ENCODE measurements around the gene CAPZA1.

The CAPZA1 gene

DNA sequence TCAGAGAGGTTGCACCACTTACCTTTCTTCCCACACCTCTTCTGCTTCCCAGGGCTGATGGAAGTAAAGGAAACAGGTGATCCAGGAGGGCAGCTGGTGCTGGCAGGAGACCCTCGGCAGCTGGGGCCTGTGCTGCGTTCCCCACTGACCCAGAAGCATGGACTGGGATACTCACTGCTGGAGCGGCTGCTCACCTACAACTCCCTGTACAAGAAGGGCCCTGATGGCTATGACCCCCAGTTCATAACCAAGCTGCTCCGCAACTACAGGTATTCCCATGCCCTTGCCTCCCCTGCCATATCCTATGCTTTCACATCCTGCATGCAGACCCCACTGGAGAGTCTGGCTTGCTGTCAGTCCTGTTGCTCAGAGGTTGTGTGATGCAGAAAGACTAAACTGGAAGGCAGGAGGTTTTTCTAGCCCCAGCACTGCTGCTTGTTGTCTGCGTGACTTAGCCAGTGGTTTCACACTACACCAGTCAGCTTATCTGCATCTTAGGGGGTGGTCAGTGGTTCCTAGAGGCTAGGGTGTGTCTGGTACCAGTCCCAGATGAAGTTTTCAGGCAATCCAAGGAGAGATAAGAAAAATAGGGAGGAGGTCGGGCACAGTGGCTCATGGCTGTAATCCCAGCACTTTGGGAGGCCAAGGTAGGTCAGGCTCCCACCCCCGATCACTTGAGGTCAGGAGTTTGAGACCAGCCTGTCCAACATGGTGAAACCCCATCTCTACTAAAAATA is 77.1 kb downstream of the CAPZA1 start:
- Histone ChIP-seq H3K4me1 (ENCODE audit: insufficient read depth, low read length) (peaks cover 36% of the 10 kb centered on the region), H3K9me3 (ENCODE audit: control insufficient read depth, insufficient read depth, low read length) (no peaks in the 10 kb centered on the region), H3K36me3 (ENCODE audit: insufficient read depth, low read length) (no peaks in the 10 kb centered on the region), H3K9ac (ENCODE audit: low read depth, low read length) (no peak overlapping the region)

DNA sequence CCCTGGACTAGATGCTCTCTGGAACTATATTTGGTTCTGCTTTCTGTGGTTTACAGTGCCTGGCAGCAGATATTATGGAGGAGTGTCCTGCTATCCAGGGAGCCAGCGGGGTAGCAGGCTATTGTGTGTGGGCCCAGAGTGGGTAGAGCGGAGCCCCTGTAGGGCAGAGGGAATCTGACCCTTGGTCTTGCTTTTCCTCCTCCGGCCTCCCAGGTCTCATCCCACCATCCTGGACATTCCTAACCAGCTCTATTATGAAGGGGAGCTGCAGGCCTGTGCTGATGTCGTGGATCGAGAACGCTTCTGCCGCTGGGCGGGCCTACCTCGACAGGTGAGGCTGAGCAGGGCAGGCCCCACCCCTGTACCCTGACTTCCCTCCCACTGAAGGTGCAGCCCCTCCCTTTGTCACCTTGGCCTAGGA is 78.2 kb downstream of the CAPZA1 start:
- peaks cover 37% of the 10 kb centered on the region for H3K4me1 ChIP-seq (ENCODE audit: insufficient read depth, low read length)
- H3K36me3 ChIP-seq (ENCODE audit: insufficient read depth, low read length): no peaks in the 10 kb centered on the region; the same call in 1 of the 2 replicates
- H3K9me3 ChIP-seq (ENCODE audit: control insufficient read depth, insufficient read depth, low read length): no peaks in the 10 kb centered on the region
- no peak overlapping the region for H3K9ac ChIP-seq (ENCODE audit: low read depth, low read length)

DNA sequence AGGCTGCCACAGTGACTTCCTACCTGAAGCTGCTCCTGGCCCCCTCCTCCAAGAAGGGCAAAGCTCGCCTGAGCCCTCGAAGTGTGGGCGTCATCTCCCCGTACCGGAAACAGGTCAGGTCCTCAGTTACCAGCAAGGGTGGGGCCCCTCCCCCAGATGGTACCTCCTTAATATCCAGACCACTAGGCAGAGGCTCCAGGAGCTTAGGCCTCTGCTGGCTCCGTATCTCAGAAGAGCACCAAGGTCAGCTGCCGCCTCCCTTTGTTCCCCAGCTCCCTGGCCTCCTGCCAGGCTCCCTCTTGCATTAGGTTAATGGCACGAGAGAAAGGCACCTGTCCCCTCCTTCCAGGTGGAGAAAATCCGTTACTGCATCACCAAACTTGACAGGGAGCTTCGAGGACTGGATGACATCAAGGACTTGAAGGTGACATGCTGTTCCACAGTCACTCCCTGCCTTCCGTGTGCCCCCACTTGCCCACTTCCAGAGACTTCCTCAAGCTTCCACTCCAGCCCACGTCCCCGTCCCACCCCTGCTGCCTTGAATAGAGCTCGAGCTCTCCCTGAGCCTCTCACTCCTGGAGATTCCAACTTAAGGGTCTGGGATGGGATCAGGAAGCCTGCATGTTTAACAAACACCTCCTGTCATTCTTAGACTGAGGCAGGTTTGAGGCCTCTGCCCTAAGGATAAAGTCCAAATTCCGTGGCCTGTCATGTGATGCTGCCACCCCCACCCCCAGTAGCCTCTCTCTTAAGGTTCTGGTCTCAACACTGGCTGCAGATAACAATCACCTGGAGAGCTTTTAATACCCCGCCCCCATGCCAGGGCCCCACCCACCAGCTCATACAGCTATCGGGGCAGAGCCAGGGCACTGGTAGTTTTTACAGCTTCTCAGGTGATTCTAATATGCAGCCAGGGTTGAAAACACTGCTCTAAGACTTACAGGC is 79.0 kb downstream of the CAPZA1 start:
- Histone ChIP-seq H3K36me3 (ENCODE audit: insufficient read depth, low read length) (no peaks in the 10 kb centered on the region; the same call in 1 of the 2 replicates), H3K4me1 (ENCODE audit: insufficient read depth, low read length) (peaks cover 38% of the 10 kb centered on the region), H3K9ac (ENCODE audit: low read depth, low read length) (no peak overlapping the region), H3K9me3 (ENCODE audit: control insufficient read depth, insufficient read depth, low read length) (no peaks in the 10 kb centered on the region)

DNA sequence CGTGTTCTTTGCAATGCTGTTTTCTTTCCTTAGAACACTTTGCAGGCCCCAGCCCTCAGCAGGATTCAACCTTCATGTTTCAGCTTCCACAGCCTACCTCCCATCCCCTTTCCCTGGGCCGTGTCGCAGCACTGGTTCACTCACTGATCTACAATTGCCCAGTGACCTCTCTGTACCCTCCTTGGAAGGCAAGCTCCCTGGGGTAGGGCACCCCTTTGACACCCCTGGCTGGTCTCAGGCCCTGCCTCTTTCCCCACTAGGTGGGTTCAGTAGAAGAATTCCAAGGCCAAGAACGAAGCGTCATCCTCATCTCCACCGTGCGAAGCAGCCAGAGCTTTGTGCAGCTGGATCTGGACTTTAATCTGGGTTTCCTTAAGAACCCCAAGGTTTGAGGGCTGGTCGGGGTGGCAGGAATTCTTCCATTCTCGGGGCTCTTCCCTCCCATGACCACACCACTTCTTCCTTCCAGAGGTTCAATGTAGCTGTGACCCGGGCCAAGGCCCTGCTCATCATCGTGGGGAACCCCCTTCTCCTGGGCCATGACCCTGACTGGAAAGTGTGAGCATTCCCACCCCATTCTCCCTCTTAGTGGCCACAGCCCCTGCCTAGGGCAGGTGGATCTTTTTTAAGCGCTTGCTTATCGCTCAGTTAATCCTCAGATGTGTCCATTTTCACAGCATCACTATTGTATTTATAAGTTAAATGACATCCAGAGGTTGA is 80.0 kb downstream of the CAPZA1 start:
- H3K36me3 ChIP-seq (ENCODE audit: insufficient read depth, low read length): no peaks in the 10 kb centered on the region; the same call in 1 of the 2 replicates

DNA sequence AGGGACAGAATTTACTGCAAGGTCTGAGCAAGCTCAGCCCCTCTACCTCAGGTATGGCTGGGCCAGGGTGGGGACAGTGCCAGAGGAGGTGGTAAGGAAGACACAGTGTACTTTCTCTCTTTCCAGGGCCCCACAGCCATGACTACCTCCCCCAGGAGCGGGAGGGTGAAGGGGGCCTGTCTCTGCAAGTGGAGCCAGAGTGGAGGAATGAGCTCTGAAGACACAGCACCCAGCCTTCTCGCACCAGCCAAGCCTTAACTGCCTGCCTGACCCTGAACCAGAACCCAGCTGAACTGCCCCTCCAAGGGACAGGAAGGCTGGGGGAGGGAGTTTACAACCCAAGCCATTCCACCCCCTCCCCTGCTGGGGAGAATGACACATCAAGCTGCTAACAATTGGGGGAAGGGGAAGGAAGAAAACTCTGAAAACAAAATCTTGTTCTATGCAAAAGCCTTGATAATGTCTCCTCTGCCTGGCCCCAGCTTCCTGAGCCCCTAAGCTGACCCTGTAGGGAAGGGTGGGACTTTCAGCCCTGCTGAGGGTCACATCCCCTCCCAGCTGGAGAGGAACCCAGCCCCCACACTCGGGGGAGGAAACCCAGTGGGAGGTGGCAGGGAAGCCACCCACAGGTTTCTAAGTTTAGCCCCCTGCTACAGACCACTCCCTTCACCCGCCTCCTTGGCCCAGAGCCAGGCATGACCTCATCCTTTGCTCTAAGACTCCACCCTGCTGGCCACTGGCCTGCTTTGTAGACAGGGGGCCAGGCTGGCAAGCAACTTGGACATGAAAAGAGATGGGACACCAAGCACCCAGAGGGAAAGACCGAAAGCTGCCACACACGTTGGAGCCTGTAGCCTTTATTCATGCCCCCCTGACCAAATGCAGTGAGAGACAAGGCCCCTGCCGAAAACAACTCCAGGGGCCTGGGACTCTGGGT is 80.9 kb downstream of the CAPZA1 start:
- no peaks in the 10 kb centered on the region; the same call in 1 of the 2 replicates for H3K36me3 ChIP-seq (ENCODE audit: insufficient read depth, low read length)
- H3K9ac ChIP-seq (ENCODE audit: low read depth, low read length): no peak overlapping the region
- peaks cover 52% of the 10 kb centered on the region for H3K4me1 ChIP-seq (ENCODE audit: insufficient read depth, low read length)
- no peaks in the 10 kb centered on the region for H3K9me3 ChIP-seq (ENCODE audit: control insufficient read depth, insufficient read depth, low read length)

More for the DNA sequence above, 80.0 kb downstream of the CAPZA1 start:
- no peak overlapping the region for H3K9ac ChIP-seq (ENCODE audit: low read depth, low read length)
- peaks cover 48% of the 10 kb centered on the region for H3K4me1 ChIP-seq (ENCODE audit: insufficient read depth, low read length)
- H3K9me3 ChIP-seq (ENCODE audit: control insufficient read depth, insufficient read depth, low read length): no peaks in the 10 kb centered on the region

DNA sequence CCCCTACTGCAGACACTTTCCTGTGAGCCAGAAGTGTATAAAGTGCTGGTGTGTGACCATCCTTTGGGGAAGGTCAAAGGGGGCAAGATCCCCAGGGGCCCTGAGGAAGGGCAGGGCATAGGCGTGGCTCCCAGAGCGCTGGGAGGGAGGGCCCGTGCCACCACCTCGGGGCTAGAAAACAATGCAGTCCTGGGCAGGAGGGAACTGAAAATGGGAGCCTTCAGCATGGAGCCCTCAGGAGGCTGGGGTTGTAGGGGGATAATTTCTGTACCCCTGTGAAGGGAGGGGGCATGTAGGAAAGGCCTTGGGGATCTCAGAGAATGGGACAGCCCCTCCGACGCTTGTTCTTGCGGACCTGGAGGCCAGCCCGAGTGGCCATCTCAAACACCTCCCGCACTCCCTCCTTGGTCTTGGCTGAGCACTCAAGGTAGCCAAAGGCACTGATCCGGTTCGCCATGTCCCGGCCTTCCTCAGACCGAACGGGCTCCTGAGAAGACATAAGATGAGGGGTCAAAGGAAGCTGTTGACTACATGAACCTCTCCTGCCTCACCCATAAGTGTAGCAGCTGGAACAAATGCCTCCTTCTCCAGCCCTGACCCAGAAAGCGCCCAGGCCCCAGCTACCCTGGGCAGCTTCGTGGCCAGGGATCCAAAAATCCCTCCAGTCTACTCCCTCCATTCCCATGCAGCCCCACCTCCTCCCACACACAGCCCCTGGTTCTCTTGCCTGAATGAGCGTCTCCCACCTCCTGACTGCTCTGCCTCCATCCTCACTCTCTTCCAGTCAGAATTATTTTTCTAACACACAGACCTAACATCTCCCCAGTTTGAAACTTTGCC is 81.8 kb downstream of the CAPZA1 start:
- Histone ChIP-seq H3K36me3 (ENCODE audit: insufficient read depth, low read length) (no peaks in the 10 kb centered on the region; the same call in 1 of the 2 replicates), H3K9ac (ENCODE audit: low read depth, low read length) (no peak overlapping the region), H3K9me3 (ENCODE audit: control insufficient read depth, insufficient read depth, low read length) (no peaks in the 10 kb centered on the region), H3K4me1 (ENCODE audit: insufficient read depth, low read length) (peaks cover 57% of the 10 kb centered on the region)

DNA sequence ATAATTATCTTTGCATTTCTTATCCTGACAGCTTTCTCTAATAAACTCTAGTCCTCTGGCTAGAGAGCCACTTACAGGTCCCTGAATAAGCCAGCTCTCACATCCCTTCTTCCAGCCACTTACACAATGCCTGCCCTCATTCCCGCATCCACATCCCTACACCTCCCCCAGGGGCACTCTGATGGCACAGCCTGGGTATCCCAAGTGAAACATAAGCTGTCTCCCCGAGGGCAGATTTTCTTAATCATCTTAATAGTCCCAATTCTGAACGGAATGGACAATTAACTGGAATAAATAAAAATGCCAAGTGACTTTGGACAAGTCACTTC is 82.4 kb downstream of the CAPZA1 start:
- Histone ChIP-seq H3K9ac (ENCODE audit: low read depth, low read length) (no peak overlapping the region), H3K9me3 (ENCODE audit: control insufficient read depth, insufficient read depth, low read length) (no peaks in the 10 kb centered on the region), H3K4me1 (ENCODE audit: insufficient read depth, low read length) (peaks cover 57% of the 10 kb centered on the region), H3K36me3 (ENCODE audit: insufficient read depth, low read length) (no peaks in the 10 kb centered on the region; the same call in 1 of the 2 replicates)

DNA sequence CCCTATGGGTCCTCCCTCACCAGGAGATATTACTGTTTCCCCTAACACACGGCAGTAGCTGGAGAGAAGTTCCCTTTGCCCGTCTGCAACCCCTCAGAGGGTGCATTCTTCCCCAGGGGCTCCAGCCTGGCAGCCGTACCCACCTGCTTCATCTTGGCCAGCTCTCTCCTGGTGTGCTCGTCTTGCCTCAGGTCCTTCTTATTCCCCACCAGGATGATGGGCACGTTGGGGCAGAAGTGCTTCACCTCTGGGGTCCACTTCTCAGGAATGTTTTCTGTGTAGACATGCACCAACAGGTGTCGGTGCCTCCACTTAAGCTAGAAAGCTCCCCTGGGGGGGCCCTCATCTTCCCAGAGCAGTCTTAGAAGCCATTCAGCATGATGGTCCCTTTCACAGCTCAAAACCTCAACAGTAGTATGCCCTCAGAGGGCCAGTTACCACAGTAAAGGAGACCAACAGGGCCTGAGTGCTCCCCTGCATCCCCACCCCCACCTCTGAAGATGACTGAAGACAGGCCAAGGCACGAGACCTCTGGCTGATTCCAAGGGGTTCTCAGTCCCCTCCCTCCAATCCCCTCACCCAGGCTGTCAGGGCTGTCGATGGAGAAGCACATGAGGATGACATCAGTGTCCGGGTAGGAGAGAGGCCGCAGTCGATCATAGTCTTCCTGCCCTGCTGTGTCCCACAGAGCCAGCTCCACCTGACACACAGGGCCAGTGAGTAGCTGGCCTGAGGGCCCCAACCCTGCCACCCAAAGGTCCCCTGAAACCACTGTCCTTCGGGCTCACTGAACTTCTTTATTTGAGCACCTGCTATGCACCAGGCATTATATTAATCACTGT is 83.0 kb downstream of the CAPZA1 start:
- Histone ChIP-seq H3K9ac (ENCODE audit: low read depth, low read length) (no peak overlapping the region), H3K36me3 (ENCODE audit: insufficient read depth, low read length) (no peaks in the 10 kb centered on the region; the same call in 1 of the 2 replicates), H3K9me3 (ENCODE audit: control insufficient read depth, insufficient read depth, low read length) (no peaks in the 10 kb centered on the region), H3K4me1 (ENCODE audit: insufficient read depth, low read length) (peaks cover 57% of the 10 kb centered on the region)

DNA sequence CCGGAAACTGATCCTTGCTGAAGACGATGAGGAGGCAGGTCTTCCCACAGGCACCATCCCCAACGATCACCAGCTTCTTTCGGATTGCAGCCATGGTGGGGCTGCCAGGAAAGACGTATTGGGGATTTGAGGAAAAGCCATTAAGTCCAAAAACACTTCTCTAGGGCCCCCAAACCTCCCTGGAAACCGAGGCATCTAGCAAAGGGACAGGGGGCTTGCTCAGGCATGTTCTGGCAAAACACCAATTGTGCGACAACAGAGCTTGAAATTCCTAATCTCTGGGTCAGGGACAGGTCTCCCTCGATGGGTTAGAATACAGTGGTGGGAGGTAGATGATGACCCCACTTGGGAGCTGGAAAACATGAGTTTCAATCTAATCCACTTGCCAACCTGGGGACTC is 84.1 kb downstream of the CAPZA1 start:
- Histone ChIP-seq H3K9ac (ENCODE audit: low read depth, low read length) (no peak overlapping the region), H3K9me3 (ENCODE audit: control insufficient read depth, insufficient read depth, low read length) (no peaks in the 10 kb centered on the region), H3K4me1 (ENCODE audit: insufficient read depth, low read length) (peaks cover 49% of the 10 kb centered on the region), H3K36me3 (ENCODE audit: insufficient read depth, low read length) (no peaks in the 10 kb centered on the region; the same call in 1 of the 2 replicates)

DNA sequence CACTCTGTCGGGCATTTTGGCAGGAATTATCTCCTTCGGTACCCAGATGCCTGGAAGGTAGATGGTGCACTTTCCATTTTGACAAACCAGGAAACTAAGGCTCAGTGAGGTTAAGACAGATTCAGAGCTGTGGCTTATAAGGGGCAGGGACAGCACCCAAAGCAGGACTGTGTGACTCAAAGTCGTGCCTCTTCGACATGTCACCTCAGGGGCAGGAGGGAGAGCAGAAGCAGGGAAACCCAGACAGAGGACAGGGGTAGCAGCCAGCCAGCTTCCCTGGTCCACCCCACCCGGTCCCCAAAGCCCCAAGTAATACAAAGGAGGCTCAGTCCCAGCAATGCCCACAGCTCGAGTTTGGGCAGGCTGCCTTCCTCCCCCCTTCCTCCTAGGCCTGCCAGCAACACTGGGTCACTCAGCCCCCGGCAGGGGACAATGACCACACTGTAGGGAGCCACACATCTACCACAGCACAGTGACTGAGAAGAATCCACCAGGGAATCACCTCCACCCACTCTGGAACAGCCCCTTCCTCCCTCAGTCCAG is 84.8 kb downstream of the CAPZA1 start:
- H3K4me1 ChIP-seq (ENCODE audit: insufficient read depth, low read length): peaks cover 41% of the 10 kb centered on the region
- H3K9ac ChIP-seq (ENCODE audit: low read depth, low read length): peak overlapping the region; percentile 31; the same call in 1 of the 2 replicates
- H3K36me3 ChIP-seq (ENCODE audit: insufficient read depth, low read length): no peaks in the 10 kb centered on the region; the same call in 1 of the 2 replicates
- no peaks in the 10 kb centered on the region for H3K9me3 ChIP-seq (ENCODE audit: control insufficient read depth, insufficient read depth, low read length)

DNA sequence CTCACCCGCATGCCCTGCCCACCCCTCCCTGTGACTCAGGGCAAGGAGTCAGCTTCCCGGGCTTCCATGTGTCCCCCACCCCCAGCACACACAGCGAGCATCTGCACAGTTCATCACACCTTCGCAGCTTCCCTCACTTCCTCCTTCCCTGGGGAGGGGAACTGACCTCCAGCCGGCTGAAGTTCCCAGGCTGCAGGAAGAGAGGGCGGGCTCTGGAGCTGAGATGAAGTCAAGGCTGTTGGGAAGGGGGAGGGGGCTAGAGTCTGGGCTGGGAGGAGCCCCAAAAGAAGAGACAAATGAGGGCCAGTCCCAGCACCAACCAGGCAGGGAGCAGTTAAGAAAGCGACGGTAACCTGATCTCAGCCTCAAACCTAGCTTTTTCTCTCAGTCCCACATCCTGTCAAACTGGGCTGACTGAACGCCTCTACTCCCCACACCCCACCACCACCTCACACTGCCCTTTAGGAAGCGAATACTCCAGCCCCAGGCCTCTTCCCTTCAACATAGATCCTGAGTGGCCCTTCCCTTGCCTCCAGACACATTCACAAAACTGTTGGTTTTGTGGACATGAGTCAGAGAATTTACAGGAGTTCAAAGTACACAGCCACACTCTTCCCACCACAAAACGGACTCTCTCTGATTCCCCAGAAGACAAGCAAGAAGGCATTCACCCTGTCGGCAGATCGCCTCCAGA is 85.4 kb downstream of the CAPZA1 start:
- Histone ChIP-seq H3K4me1 (ENCODE audit: insufficient read depth, low read length) (peaks cover 36% of the 10 kb centered on the region), H3K36me3 (ENCODE audit: insufficient read depth, low read length) (no peaks in the 10 kb centered on the region; the same call in 1 of the 2 replicates), H3K9me3 (ENCODE audit: control insufficient read depth, insufficient read depth, low read length) (no peaks in the 10 kb centered on the region), H3K9ac (ENCODE audit: low read depth, low read length) (peak overlapping the region; percentile 63; the same call in 1 of the 2 replicates)
